Smooth muscle cell of the brain vasculature (primary cell): Measurements from ENCODE around the gene ATG7.
A peak's percentile ranks its signal among the peaks of the same experiment; 100 is the strongest.
"Not testable (repeated sequence)": the region's sequence is repeated elsewhere in the genome, so short reads cannot be mapped to it uniquely, and the experiment has no call there.

ENCODE experiments used
- DNase-seq: peaks from one replicate; pipeline ENCODE4 v3.0.0-alpha.2; 2012; ENCODE audit warnings: low read depth, low spot score

Gene ATG7

GRCh38 chr3:11509173-11510000 is 237.2 kb downstream of the ATG7 start:
- peak; percentile 95 for DNase-seq

- no peak for DNase-seq
These were observed 237.8 kb downstream of the ATG7 start for GRCh38 chr3:11510001-11510340.

DNA sequence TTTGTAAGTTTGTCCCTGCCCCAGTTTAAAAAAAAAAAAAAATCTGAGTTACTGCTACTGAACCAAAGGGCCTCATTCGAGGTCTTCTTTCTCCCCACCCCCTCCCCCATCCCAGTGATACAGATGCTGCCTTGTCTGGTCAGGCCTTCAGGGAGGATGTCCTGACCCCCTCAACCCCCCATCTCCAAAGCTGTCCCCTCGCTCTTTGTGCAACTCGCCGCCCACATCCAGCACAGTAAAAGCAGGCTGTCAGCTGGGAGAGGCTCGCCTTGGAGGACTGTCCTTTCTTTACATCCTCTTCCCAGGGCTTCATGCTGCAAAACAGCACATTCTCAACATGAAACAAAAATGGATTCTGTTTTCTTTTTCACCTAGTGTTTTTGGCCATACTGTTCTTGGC is 238.2 kb downstream of the ATG7 start:
- DNase-seq, result no peak

DNA sequence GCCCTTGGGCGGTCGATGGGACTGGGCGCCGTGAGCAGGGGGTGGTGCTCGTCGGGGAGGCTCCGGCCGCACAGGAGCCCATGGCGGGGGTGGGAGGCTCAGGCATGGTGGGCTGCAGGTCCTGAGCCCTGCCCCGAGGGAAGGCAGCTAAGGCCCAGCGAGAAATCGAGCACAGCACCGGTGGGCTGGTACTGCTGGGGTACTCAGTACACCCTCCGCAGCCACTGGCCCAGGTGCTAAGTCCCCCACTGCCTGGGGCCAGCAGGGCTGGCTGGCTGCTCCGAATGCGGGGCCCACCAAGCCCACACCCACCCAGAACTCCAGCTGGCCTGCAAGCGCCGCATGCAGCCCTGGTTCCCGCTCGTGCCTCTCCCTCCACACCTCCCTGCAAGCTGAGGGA is 239.4 kb downstream of the ATG7 start:
- not testable (repeated sequence) for DNase-seq

DNA sequence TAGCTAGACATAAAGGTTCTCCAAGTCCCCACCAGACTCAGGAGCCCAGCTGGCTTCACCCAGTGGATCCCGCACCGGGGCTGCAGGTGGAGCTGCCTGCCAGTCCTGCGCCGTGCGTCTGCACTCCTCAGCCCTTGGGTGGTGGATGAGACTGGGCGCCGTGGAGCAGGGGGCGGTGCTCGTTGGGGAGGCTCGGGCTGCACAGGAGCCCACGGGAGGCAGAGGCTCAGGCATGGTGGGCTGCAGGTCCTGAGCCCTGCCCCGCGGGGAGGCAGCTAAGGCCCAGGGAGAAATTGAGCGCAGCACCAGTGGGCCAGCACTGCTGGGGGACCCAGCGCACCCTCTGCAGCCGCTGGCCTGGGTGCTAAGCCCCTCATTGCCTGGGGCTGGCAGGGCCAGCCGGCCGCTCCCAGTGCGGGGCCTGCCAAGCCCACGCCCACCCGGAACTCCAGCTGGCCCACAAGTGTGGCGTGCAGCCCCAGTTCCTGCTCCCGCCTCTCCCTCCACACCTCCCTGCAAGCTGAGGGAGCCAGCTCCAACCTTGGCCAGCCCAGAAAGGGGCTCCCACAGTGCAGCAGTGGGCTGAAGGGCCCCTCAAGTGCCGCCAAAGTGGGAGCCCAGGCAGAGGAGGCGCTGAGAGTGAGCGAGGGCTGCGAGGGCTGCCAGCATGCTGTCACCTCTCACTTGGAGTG is 241.1 kb downstream of the ATG7 start:
- not testable (repeated sequence) for DNase-seq

- DNase-seq, result no peak
These were observed 241.6 kb downstream of the ATG7 start for GRCh38 chr3:11513817-11514135.

DNA sequence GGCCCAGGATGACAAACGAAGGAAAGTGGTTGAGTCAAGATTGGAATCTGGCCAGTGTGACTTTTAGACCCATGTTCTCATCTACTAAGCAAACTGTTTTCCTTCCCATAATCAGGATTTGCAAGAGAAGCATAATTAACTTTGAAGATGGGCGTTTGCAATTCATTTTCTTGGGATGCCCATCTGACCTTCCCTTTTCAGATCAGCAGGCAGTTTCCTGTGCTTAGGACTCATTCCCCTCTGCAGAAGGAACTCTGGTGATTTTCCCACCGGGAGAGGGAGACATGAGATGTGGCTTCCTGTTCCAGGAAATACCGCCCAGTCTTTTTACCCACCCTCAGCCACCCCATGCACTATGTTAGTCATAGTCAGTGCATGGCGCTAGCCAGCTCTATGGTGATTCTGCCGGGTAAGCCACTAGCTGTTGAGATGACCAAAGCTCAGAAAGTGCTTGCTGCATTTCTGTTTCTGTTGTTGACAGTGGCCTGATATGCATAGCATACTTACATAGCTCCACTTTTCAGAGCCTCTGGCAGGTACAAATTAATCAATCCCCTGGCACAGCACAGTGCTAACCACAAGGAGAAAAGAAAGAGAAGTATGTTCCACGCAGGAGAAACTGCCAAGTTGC is 242.1 kb downstream of the ATG7 start:
- peak; percentile 83 for DNase-seq

DNA sequence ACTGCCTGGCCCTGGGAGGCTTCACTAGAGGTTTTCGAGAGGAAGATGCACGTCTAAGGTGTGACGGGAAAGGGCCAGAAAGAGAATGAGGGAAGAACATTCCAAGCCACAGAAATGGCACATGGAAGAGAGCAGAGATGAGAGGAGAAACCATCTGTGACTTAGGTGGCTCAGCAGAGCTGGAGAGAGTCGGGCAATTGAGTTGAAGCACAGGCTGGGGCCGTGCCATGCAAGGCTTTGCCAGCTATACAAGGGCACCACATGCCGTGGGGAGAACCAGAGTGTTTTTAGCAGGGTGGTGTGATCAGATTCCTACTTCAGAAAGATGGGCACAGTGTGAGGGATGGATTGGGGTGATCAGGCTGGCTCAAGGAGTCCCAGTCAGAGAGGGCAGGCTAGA is 245.4 kb downstream of the ATG7 start:
- DNase-seq, result no peak

DNA sequence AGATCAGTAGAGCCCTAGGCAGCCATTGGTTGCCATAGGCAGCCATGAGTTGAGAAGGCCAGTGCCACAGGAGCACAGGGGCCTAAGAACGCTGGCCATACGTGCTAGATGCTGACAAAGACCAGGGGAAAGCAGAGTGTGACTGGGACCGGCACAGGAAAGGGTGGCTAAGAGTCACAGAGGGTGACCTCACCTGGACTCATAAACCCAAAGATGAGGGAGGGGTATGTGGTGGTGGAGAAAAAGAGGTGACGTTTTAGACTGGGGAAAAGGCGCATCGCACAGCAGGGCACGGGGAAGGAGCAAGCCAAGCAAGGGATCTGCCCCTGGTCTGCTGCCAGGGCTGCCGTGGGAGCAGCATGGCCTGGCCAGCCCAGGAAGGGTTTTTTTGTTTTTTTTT is 249.0 kb downstream of the ATG7 start:
- no peak for DNase-seq

DNA sequence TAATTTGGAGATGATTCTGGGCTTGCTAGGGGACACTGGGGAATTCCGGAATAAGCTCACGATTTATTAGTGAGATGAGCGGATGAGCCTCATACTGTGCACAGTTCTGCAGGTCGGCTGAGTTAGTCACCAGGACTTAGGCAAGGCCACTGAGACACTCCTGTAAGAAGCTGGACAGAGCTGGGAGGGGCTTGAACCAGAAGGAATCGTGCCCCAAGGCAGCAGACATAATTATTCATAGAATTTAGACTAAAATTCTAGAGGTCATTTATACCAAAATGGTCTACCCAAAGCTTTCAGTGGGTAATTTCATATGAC is 250.2 kb downstream of the ATG7 start:
- DNase-seq, result no peak

- DNase-seq, result no peak
These were observed 250.9 kb downstream of the ATG7 start for GRCh38 chr3:11522953-11523571.

DNA sequence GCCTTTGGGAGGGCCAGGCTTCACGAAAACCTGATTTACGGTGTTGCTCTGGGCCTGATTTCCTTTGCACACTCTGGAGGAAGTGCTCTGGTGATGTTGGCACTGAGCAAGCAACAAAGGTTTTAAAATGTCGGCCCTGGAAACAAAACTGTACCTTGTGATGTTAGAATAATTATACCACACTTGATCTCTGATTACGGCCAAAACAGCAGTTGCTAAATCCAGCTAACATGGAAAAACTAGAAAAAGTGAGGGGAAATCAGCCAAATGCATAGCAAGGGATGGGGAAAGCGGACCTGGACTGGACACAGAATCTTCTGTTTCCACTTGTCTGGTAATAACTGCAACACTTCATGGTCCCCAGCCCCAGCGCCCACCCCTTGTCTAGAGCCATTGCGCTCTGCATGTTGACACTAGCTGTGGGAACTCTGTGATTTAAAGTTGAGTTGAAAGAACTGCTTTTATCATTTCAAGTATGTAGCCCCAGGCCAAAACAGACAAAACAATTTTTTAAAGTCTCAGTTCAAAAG is 251.4 kb downstream of the ATG7 start:
- DNase-seq, result no peak

DNA sequence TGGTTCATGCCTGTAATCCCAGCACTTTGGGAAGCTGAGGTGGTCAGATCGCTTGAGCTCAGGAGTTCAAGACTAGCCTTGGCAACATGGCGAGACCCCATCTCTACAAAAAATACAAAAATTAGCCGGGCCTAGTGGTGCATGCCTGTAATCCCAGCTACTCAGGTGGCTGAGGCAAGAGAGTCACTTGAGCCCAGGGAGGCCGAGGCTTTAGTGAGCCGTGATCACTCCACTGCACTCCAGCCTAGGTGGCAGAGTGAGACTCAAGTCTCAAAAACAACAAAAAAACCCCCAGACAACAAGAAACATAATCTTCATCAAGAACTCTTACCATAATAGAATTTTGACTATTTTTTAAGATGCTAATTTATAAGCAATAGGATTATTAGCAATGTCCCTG is 253.9 kb downstream of the ATG7 start:
- DNase-seq, result not testable (repeated sequence)

GRCh38 chr3:11529281-11529680 is 257.1 kb downstream of the ATG7 start:
- DNase-seq, result no peak

DNA sequence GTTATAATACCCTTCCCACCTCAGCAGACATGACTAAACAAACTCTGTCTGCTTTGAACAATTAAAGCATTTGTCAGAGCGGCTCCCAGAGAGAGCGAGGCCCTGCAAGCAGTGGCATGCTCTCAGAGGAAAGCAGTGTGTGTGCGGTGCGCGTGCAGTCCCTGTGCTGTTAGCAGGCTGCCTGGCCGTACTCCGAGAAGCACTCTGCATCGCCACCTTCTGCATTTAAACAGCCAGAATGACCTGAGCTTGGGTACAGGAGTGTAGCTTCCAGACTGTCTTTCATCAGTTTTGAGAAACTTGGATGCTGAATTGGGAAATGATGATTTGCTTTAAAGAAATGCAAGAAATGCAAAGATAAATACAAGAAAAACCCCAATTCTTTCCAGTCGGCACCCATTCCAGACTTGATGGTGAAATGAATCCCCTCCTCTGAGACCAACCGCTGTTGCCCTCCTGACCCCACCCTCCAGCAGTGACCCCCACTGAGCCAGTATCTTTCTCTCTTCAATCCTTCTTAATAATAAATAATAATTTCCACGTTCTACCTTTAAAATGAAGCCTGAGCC is 258.0 kb downstream of the ATG7 start:
- DNase-seq, result peak; percentile 87

- DNase-seq, result peak; percentile 85
These were observed 260.8 kb downstream of the ATG7 start for GRCh38 chr3:11532931-11533391.

GRCh38 chr3:11534011-11534792 is 262.0 kb downstream of the ATG7 start:
- DNase-seq, result no peak

- DNase-seq, result no peak
These were observed 262.6 kb downstream of the ATG7 start for GRCh38 chr3:11534793-11535101.

GRCh38 chr3:11535243-11535960 is 263.2 kb downstream of the ATG7 start:
- DNase-seq, result no peak

DNA sequence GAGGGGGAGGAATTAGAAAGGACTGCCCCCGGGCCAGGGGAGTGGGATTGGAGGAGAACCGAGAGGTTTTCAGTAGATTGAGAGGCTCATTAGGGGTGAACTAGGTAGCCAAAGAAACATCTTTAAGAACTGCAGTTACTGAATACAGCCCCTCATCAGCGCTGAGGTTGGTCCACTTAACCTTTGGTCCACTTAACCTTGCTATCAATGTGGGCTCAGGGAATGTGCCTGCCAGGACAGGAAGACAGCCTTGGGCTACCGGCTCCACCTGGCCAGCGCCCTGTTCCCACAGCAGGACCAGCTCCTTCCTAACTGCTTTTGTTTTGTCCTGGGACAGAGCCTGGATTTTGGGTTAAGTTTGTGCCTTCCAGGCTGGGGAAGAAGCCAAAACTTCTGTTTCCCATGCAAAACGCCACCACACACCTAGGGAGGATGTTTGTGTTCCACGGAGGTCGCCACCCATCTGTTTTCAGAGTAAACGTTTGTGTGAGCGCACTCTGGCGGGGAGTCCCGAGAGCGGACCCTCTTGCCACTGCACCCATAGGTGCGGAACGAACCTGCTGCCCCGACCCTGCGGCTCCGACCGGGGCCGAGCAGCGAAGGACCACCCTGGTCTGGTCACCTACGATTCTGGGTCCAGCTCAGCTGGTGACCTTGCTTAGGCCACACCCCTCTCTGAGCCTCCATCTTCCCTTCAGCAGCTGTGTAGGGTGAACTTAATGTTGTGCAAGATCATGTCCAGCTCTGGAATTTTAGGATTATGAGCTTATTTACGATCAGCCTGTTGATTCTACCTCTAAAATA is 264.1 kb downstream of the ATG7 start:
- no peak for DNase-seq
